Stimulated activated CD8-positive, alpha-beta memory T cell treated with anti-CD3 and anti-CD28 coated beads, Interleukin-4, amount 100 ng/mL, for 24 hours (primary cell): ENCODE data around the gene LGALS4.
"Not testable (repeated sequence)": the region's sequence is repeated elsewhere in the genome, so short reads cannot be mapped to it uniquely, and the experiment has no call there.

Source experiments
- DNase-seq: peaks from one replicate; pipeline ENCODE4 v3.0.0-alpha.2; 2020; ENCODE audit warnings: low read depth

The LGALS4 gene

GRCh38 chr19:38842439-38843174 lies 29.9 kb upstream of the LGALS4 start:
- DNase-seq = peak; percentile 40

GRCh38 chr19:38841787-38842438 lies 29.2 kb upstream of the LGALS4 start:
- DNase-seq = no peak

GRCh38 chr19:38841180-38841766 lies 28.5 kb upstream of the LGALS4 start:
- DNase-seq = no peak

- DNase-seq = no peak
These were observed 27.8 kb upstream of the LGALS4 start for GRCh38 chr19:38840583-38840968.

GRCh38 chr19:38839816-38840582 lies 27.3 kb upstream of the LGALS4 start:
- no peak for DNase-seq

- no peak for DNase-seq
These were observed 26.4 kb upstream of the LGALS4 start for GRCh38 chr19:38838986-38839761.

GRCh38 chr19:38838208-38838985 lies 25.7 kb upstream of the LGALS4 start:
- peak; percentile 31 for DNase-seq

- DNase-seq = no peak
These were observed 24.9 kb upstream of the LGALS4 start for GRCh38 chr19:38837656-38838121.

- no peak for DNase-seq
These were observed 24.4 kb upstream of the LGALS4 start for GRCh38 chr19:38836983-38837626.

GRCh38 chr19:38836159-38836982 lies 23.6 kb upstream of the LGALS4 start:
- no peak for DNase-seq

GRCh38 chr19:38834590-38834989 lies 21.8 kb upstream of the LGALS4 start:
- DNase-seq = no peak

GRCh38 chr19:38834104-38834490 lies 21.4 kb upstream of the LGALS4 start:
- DNase-seq = no peak

GRCh38 chr19:38833092-38833425 lies 20.3 kb upstream of the LGALS4 start:
- DNase-seq = no peak

GRCh38 chr19:38831142-38831605 lies 18.4 kb upstream of the LGALS4 start:
- no peak for DNase-seq

- no peak for DNase-seq
These were observed 17.4 kb upstream of the LGALS4 start for GRCh38 chr19:38830039-38830733.

GRCh38 chr19:38829203-38829602 lies 16.5 kb upstream of the LGALS4 start:
- DNase-seq = not testable (repeated sequence)

GRCh38 chr19:38826856-38827551 lies 14.3 kb upstream of the LGALS4 start:
- no peak for DNase-seq

GRCh38 chr19:38825936-38826335 lies 13.2 kb upstream of the LGALS4 start:
- DNase-seq = not testable (repeated sequence)
